ENCODE results near the gene THRB. TPM values are rescaled to one million over a fixed set of nuclear protein-coding genes. Genes with fewer than 3 reads are reported as not detected.

THRB gene
- total RNA-seq, result 10 to 100 TPM in 3 of 4 donors, 1 to 10 TPM in 1; 9.8 to 52.4 (median 31.3) TPM

DNA sequence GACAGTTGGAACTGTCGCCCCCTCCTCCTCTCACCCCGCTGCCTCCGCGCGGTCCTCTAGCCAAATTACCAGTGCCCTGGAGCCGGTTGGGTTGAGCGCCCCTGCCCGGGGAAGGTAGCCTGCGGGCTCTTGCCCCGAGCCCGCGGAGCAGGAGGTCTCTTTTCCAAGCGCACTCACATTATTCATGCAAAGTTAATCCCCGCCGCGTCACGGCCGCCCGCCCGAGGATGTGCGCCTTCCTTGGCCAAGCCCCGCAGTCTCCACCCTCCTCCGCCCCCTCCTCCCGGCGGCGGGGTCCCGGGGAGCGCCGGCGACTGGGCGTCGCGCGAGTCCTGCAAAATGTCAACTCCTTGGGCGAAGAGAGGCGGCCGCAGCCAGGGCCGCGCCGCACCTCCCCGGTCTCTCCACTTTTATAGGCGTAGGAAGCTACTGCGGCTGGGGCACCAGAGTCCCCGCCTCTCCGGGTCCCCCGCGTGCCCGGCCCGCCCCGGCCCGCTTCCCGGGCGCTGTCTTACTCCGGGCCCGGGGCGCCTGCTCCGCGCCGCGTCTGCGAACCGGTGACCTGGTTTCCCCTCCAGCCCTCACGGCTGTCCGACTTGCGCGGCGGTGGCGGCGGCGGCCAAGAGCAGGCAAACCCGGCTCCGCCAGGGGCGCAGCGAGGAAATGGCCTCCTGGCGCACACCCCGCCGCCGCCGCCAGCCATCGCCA is at the start of gene THRB:
THRB (minus strand) TSS at position 233 of the 708 bp plus-strand sequence.
- TF ChIP-seq POLR2A (IDR thresholded peaks at IDR 0.05), result peak; percentile 86
- TF ChIP-seq EP300 (IDR thresholded peaks at IDR 0.05; ENCODE audit: low read depth), result no peak
- TF ChIP-seq POLR2AphosphoS5 (IDR thresholded peaks at IDR 0.05), result peak; percentile 40 to 82 (median 81)
- TF ChIP-seq, protein P1, sequence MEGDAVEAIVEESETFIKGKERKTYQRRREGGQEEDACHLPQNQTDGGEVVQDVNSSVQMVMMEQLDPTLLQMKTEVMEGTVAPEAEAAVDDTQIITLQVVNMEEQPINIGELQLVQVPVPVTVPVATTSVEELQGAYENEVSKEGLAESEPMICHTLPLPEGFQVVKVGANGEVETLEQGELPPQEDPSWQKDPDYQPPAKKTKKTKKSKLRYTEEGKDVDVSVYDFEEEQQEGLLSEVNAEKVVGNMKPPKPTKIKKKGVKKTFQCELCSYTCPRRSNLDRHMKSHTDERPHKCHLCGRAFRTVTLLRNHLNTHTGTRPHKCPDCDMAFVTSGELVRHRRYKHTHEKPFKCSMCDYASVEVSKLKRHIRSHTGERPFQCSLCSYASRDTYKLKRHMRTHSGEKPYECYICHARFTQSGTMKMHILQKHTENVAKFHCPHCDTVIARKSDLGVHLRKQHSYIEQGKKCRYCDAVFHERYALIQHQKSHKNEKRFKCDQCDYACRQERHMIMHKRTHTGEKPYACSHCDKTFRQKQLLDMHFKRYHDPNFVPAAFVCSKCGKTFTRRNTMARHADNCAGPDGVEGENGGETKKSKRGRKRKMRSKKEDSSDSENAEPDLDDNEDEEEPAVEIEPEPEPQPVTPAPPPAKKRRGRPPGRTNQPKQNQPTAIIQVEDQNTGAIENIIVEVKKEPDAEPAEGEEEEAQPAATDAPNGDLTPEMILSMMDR (IDR thresholded peaks at IDR 0.05), result peak in 2 of 5 experiments; percentile 18 to 23
- DNase-seq, result peak; percentile 77
- H3K4me3 ChIP-seq, result peak within 1 kb of the TSS; percentile 51 to 80 (median 70)
- no peaks in the 10 kb centered on the region for H3K27me3 ChIP-seq
- peak within 1 kb of the TSS; percentile 91 to 97 (median 94) for H3K27ac ChIP-seq
- 1% methylated on average over 52 of the region's 80 CpGs; no CpG with 5 or more reads in 1 of the 2 donors for WGBS, 2 donors (ENCODE audit: low coverage in 1 of 2)
- peaks cover 0 to 44% (median 23%) of the 10 kb centered on the region in 4 donors for H3K4me1 ChIP-seq
- no peaks in the 10 kb centered on the region for H3K9me3 ChIP-seq
- intact Hi-C loops (cut with DNase I; ENCODE audit: low total_unique reads) (loop anchor here (5.0 to 10.0 kb wide), 3 partner anchors 188 to 500 kb away; no protein-coding TSS in a partner anchor), in situ Hi-C loops (cut with MboI; ENCODE audit: low pct_ligation_motif_present in 1 of 4, low pct_unique_long_range_greater_than_20kb in 1 of 4, low sequenced_read_pairs in 3 of 4) (loop anchor here in 1 of 4 donors (25.0 kb wide), 1 partner anchor 232 kb away; no protein-coding TSS in a partner anchor)
- no peaks in the 10 kb centered on the region for H3K36me3 ChIP-seq

DNA sequence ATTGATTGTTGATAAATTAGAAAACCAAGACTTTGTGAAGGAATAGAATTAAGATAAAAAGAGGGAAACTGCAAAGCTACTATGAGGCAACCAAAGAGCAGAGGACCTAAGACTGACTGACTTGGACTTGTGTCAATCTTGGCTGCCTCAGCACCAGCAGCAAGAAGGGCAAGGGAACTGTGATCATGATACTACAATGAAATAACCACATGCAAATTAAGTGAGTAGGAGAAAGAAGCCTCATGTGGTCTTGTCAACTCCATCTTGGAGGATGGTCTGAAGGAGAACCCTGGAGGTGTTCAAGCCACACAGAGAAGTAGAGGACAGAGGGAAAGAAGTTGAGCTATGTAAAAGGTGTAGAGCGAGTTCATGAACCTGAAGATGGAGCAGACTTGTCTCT is 47.3 kb upstream of the THRB start:
- Histone ChIP-seq H3K36me3 (no peaks in the 10 kb centered on the region), H3K4me3 (no peak overlapping the region), H3K27me3 (no peaks in the 10 kb centered on the region), H3K9me3 (no peaks in the 10 kb centered on the region), H3K27ac (no peak overlapping the region), H3K4me1 (peaks cover 0 to 8% (median under 1%) of the 10 kb centered on the region in 4 donors)
- no peak for DNase-seq
- WGBS, 2 donors (ENCODE audit: low coverage in 1 of 2), result 71 to 80% methylated on average over 1 of the region's 1 CpG
- no peak for TF ChIP-seq EP300 (IDR thresholded peaks at IDR 0.05; ENCODE audit: low read depth)
- TF ChIP-seq POLR2AphosphoS5 (IDR thresholded peaks at IDR 0.05), result no peak
- TF ChIP-seq POLR2A (IDR thresholded peaks at IDR 0.05), result no peak
- TF ChIP-seq, protein P1 (IDR thresholded peaks at IDR 0.05), result no peak
- intact Hi-C loops (cut with DNase I; ENCODE audit: low total_unique reads), result no loop called here
- in situ Hi-C loops (cut with MboI; ENCODE audit: low pct_ligation_motif_present in 1 of 4, low pct_unique_long_range_greater_than_20kb in 1 of 4, low sequenced_read_pairs in 3 of 4), result no loop called here

DNA sequence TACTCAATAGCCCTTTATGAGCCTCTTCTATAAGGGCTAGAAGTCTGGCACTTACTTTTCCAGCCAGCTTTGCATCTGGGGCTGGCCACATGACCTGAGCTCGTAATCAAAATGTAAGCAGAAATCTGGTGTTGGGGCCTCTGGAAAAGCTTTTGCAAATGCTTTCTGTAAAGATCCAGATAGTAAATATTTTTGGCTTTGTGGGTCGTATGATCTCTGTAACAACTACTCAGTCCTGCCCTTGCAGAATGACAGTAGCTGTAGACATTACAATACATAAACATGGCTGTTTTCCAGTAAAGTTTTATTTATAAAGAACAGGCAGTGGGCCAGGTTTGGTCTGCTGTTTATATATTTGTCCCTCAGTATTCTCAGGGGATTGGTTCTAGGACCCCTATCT is 46.2 kb upstream of the THRB start:
- in situ Hi-C loops (cut with MboI; ENCODE audit: low pct_ligation_motif_present in 1 of 4, low pct_unique_long_range_greater_than_20kb in 1 of 4, low sequenced_read_pairs in 3 of 4) (no loop called here), intact Hi-C loops (cut with DNase I; ENCODE audit: low total_unique reads) (no loop called here)
- H3K36me3 ChIP-seq, result no peaks in the 10 kb centered on the region
- H3K27me3 ChIP-seq, result no peaks in the 10 kb centered on the region
- 65% methylated on average over 2 of the region's 2 CpGs; no CpG with 5 or more reads in 1 of the 2 donors for WGBS, 2 donors (ENCODE audit: low coverage in 1 of 2)
- H3K27ac ChIP-seq, result no peak overlapping the region
- H3K4me3 ChIP-seq, result no peak overlapping the region
- no peak for DNase-seq
- H3K9me3 ChIP-seq, result no peaks in the 10 kb centered on the region
- TF ChIP-seq, protein P1 (IDR thresholded peaks at IDR 0.05), result no peak
- TF ChIP-seq POLR2AphosphoS5 (IDR thresholded peaks at IDR 0.05) (no peak), POLR2A (IDR thresholded peaks at IDR 0.05) (no peak), EP300 (IDR thresholded peaks at IDR 0.05; ENCODE audit: low read depth) (no peak)
- H3K4me1 ChIP-seq, result peaks cover 0 to 8% (median under 1%) of the 10 kb centered on the region in 4 donors

DNA sequence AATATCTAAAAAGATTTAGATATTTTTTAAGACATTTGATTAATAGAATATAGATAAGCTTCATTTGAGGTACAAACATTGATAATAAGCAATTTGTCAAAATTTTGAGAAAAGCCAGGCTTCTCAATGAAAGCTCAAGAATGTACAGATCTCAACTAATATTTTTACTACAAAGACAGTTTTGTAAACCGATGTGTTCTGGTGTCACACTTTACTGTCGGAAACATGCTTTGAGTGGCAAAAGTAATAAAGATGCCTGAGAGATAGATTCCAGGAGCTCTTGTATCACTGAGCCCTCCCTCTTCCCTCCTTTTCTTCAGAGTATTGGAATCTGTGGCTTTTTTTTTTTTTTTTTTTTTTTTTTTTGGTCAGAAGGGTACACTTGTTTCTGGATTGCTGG is 45.0 kb upstream of the THRB start:
- WGBS, 2 donors (ENCODE audit: low coverage in 1 of 2), result 84 to 96% methylated on average over 2 of the region's 2 CpGs
- TF ChIP-seq POLR2A (IDR thresholded peaks at IDR 0.05) (no peak), POLR2AphosphoS5 (IDR thresholded peaks at IDR 0.05) (peak in 1 of 3 donors; percentile 28)
- H3K9me3 ChIP-seq, result no peaks in the 10 kb centered on the region
- in situ Hi-C loops (cut with MboI; ENCODE audit: low pct_ligation_motif_present in 1 of 4, low pct_unique_long_range_greater_than_20kb in 1 of 4, low sequenced_read_pairs in 3 of 4), result no loop called here
- no peak for DNase-seq
- no peaks in the 10 kb centered on the region for H3K36me3 ChIP-seq
- intact Hi-C loops (cut with DNase I; ENCODE audit: low total_unique reads), result no loop called here
- H3K4me1 ChIP-seq, result peaks cover 0 to 8% (median under 1%) of the 10 kb centered on the region in 4 donors
- peak overlapping the region in 1 of 4 donors; percentile 24 for H3K27ac ChIP-seq
- H3K27me3 ChIP-seq, result no peaks in the 10 kb centered on the region
- H3K4me3 ChIP-seq, result no peak overlapping the region
